T-helper 17 cell (primary cell): ENCODE data around the gene FERMT3. TPM values are rescaled to one million over a fixed set of nuclear protein-coding genes. Genes with fewer than 3 reads are reported as not detected.
A peak's percentile ranks its signal among the peaks of the same experiment; 100 is the strongest.
"Not testable (repeated sequence)": the region's sequence is repeated elsewhere in the genome, so short reads cannot be mapped to it uniquely, and the experiment has no call there.

Source experiments
- ATAC-seq: fragments of 150-1000 bp; cut with Tn5 transposase; 2 replicates; pipeline ENCODE4 v1.10.0; 2021; ENCODE audit warnings: mild to moderate bottlenecking, moderate library complexity
- DNase-seq, 3 donors: peaks; one replicate each; pipeline versions ENCODE4 v3.0.0 to v3.0.0-alpha.2; 2020 to 2021
- H3K9me3 ChIP-seq: one replicate; pipeline ENCODE4 v1.7.0; 2013; ENCODE audit warnings: low read length, mild to moderate bottlenecking; ENCODE audit not compliant: control insufficient read depth, poor library complexity, severe bottlenecking
- H3K27ac Mint-ChIP-seq: one replicate; pipeline ENCODE4 v1.8.0; 2022; ENCODE audit warnings: mild to moderate bottlenecking, moderate library complexity, mixed read lengths
- H3K27me3 Mint-ChIP-seq: one replicate; pipeline ENCODE4 v1.8.0; 2022; ENCODE audit warnings: mixed read lengths
- H3K36me3 Mint-ChIP-seq: one replicate; pipeline ENCODE4 v1.8.0; 2022; ENCODE audit warnings: low read depth, mixed read lengths
- H3K4me1 Mint-ChIP-seq: one replicate; pipeline ENCODE4 v1.8.0; 2022; ENCODE audit warnings: mild to moderate bottlenecking, mixed read lengths
- H3K4me3 Mint-ChIP-seq: one replicate; pipeline ENCODE4 v1.8.0; 2022; ENCODE audit warnings: mild to moderate bottlenecking, moderate library complexity, mixed read lengths
- total RNA-seq, 4 donors: library from RNA in 2 of 4; stranded (reverse) in 2 of 4; gene quantifications; one replicate each; pipeline ENCODE4 v1.2.3 and lab custom pipeline; 2022 to 2026

The FERMT3 gene
- total RNA-seq, 2 donors from 2014 or later, result 151 to 182 TPM

DNA sequence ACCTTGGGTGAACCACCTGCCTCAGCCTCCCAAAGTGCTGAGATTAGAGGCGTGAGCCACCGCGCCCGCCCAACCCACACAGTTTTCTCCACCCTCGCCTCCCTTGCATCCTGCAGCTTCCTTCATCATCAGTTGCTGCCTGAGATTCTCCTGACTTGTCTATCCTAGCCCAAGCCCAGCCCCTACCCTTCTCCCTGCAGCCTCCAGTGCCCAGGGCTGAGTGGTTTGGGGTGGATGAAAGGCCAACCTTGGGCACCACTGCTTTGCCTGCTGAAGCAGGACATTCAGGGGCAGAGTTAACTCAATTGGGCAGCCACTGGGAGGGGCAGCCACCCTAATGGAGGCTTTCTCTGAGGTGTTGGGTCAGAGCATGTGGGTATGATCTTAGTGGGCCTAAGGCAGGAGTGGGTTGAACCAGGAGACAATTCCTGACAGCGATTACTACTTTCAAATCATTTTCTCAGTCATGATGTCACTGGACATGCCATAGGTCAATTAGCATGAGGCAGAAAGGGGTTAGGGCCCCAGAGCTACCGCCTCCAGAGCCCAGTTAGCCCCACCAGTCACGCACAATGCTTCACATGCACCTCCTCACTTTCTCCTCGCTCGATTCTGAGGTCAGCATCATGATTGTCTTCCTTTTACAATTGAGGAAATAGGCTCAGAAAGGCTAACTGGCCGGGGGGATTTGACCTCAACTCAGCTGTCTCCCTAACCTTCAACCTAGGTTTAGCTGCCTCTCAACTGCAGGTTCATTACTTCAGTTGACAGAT lies 33.3 kb downstream of the FERMT3 start:
- ATAC-seq (no peak), DNase-seq (no peak)
- Mint-ChIP-seq H3K27ac (peak overlapping the region; percentile 98), H3K27me3 (no peaks in the 10 kb centered on the region), H3K36me3 (peaks cover 2% of the 10 kb centered on the region), H3K4me3 (peak overlapping the region; percentile 95), H3K4me1 (peaks cover 29% of the 10 kb centered on the region)
- H3K9me3 ChIP-seq, result no peaks in the 10 kb centered on the region

DNA sequence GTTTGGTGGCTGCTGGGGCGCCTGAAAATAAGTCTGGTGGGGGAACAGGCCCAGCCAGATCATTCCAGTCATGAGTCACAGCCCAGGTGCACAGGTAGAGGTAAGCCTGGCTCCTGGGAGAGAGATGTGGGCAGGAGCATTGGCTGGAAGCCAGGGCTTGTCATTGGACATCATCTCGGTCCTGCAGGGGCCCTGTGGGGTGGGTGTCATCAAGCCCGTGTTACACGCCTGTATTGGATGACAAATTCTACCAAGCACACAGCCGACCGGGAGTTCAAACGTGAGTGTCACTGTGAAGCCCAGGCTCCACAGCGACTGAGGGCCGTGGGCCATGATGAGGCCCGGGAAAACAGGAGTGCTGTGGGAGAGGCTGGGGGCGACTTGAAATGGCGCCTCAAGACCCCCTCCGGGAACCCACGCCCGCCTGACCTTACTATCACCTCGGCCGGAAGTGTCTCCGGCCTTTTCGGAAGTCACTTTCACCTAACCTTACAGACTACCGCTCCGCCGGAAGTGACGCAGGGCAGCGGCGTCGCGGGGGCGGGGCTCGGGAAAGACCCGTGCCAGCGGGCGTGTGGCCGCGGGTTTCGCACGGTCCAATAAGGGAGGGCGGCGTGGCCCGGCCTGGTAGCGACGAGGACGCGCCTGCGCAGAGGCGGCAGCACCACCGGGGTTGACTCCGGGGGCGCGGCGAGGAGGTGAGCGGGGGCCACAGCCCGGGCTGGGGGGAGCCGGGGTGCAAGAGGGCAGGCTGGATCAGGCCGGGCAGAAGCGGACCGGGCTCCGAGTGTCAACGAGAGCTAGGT lies 34.1 kb downstream of the FERMT3 start, which contains the start of gene FKBP2:
Gene FKBP2 (plus strand): TSS at position 661 of the 806 bp plus-strand sequence. CDS start 1,293 bp downstream, outside the sequence.
- Mint-ChIP-seq H3K4me1 (peaks cover 23% of the 10 kb centered on the region), H3K4me3 (peak within 1 kb of the TSS; percentile 95), H3K36me3 (peaks cover 2% of the 10 kb centered on the region), H3K27ac (peak within 1 kb of the TSS; percentile 98), H3K27me3 (no peaks in the 10 kb centered on the region)
- DNase-seq (peak; percentile 97 to 99 (median 98)), ATAC-seq (peak; percentile 75)
- no peaks in the 10 kb centered on the region for H3K9me3 ChIP-seq

DNA sequence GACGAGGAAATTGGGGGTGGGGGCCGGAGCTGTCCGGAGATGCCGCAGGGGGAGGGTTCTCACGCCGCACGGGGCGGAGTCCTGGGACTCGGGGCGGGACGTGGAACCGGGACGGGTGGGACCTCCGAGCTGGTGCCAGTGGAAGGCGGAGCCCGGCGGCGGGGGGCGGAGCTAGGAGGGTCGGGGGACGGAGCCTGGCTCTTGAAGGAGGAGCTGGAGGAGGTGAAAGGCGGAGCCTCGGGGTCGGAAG lies 34.6 kb downstream of the FERMT3 start:
- H3K9me3 ChIP-seq, result no peaks in the 10 kb centered on the region
- Mint-ChIP-seq H3K4me1 (peaks cover 26% of the 10 kb centered on the region), H3K27me3 (no peaks in the 10 kb centered on the region), H3K4me3 (peak overlapping the region; percentile 95), H3K36me3 (peaks cover 2% of the 10 kb centered on the region), H3K27ac (peak overlapping the region; percentile 98)
- DNase-seq (peak in 2 of 3 donors; percentile 100), ATAC-seq (peak; percentile 85)

DNA sequence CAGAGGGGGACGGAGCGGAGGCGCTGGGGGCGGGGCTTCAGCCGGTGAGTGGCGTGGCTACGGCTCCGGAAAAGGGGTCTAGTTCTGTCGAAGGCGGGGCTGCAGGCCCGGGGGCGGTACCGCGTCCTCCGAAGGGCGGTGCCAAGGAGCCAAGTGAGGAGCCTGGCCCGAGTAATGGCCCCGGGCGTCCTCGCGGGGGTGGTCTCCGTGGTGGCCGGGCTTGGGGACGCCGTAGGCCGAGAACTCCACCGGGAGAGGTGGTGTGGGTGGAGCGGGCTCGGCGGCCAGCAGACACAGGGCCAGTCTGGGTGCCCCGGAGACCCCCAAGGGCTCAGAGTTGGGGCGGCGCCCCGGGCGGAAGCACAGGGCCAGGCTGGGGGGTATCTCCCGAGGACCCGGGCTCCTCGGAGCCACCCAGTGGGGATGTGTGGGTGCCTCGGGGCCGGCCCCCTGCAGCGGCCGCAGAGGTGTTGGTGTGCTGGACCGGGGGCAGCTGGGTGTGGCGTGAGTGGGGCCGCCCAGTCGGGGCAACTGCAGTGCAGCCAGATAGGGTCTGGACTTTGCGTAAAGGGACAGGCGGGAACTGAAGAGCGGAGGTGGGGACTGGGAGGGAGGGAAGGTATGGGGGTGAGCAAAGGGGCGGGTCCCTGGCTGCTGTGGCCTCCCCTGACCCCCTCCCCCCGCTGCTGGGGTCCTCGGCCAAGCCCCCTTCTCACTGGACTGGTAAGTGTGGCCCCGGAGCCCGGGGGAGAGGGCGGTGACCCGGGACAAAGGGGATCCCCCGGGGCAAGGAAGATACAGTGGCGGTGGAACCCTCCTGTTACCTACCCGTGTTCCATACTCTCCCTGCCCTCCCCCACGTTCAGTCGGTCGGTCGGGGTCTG lies 35.2 kb downstream of the FERMT3 start:
- ATAC-seq (no peak), DNase-seq (peak in 2 of 3 donors; percentile 19 to 99)
- H3K4me3 Mint-ChIP-seq, result peak overlapping the region; percentile 95
- no peaks in the 10 kb centered on the region for H3K27me3 Mint-ChIP-seq
- H3K4me1 Mint-ChIP-seq, result peaks cover 26% of the 10 kb centered on the region
- peak overlapping the region; percentile 98 for H3K27ac Mint-ChIP-seq
- H3K9me3 ChIP-seq, result no peaks in the 10 kb centered on the region
- peaks cover 2% of the 10 kb centered on the region for H3K36me3 Mint-ChIP-seq

DNA sequence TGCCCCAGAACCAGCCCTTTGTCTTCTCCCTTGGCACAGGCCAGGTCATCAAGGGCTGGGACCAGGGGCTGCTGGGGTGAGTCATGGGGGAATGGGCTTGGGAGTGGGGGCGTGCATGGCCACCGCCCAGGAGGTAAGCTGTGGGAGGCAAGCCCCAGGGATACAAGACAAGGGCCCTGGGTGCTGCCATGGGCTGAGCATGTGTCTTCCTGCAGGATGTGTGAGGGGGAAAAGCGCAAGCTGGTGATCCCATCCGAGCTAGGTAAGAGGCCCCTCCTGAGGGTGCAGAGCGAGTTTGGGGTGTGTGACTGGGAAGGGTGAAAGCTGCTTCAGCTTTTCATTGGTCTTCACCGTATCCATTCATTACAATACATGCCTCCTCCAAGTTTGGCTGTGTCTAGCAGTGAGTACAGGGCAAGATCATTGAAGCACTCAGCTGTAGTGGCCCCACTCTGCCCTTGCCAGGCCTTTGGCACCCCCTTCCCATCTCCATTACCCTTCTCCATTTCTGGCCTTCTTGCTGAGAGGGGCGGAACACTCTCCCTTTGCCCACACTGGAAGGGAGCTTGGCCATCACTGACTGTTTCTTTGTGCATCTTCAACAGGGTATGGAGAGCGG lies 36.8 kb downstream of the FERMT3 start:
- DNase-seq (no peak), ATAC-seq (no peak)
- Mint-ChIP-seq H3K4me3 (peak overlapping the region; percentile 95), H3K27ac (peak overlapping the region; percentile 68), H3K27me3 (no peaks in the 10 kb centered on the region), H3K4me1 (peaks cover 23% of the 10 kb centered on the region), H3K36me3 (peaks cover 2% of the 10 kb centered on the region)
- no peaks in the 10 kb centered on the region for H3K9me3 ChIP-seq

DNA sequence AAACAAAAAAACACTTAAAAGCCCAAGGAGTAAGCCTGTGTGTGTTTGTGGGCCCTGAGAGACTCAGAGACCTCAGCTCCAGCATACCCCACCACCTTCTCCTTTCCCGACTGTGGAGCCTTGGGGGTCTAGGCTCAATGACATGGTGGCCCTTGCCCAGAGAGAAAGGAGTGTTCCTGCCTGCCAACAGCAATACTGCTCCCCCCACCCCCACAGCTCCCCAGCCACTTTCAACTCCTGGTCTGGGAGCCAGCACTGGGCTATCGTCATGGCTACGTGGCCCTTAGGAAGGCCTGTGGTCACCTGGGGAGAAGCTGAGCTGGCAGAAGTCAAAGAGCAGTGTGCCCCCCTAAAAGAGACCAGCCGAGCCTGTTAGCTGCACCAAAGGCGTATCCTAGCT lies 37.6 kb downstream of the FERMT3 start:
- ATAC-seq (no peak), DNase-seq (no peak)
- no peaks in the 10 kb centered on the region for H3K9me3 ChIP-seq
- peak overlapping the region; percentile 95 for H3K4me3 Mint-ChIP-seq
- H3K4me1 Mint-ChIP-seq, result peaks cover 23% of the 10 kb centered on the region
- H3K27ac Mint-ChIP-seq, result no peak overlapping the region
- H3K27me3 Mint-ChIP-seq, result no peaks in the 10 kb centered on the region
- peaks cover 2% of the 10 kb centered on the region for H3K36me3 Mint-ChIP-seq

DNA sequence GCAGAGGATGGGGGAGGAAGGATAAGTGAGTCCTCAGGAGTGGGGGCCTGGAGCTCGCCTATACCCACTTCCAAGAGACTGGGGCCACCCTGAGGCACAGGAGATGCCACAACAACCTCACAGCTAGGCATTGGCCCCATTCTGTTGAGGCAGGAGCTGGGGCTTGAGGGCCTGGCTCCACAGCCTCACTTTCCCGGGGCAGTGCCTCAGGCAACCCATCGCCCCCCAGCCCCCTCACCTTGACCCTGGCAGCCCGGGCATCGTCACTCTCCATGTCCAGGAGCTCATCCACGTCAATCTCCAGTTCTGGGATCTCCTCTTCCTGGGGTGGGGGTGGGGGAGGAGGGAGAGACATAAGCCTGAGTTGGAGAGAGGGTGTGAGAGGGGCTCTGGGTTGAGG lies 38.4 kb downstream of the FERMT3 start:
- peaks cover 2% of the 10 kb centered on the region for H3K36me3 Mint-ChIP-seq
- no peaks in the 10 kb centered on the region for H3K9me3 ChIP-seq
- peaks cover 26% of the 10 kb centered on the region for H3K4me1 Mint-ChIP-seq
- H3K4me3 Mint-ChIP-seq, result peak overlapping the region; percentile 93
- ATAC-seq (no peak), DNase-seq (no peak)
- no peaks in the 10 kb centered on the region for H3K27me3 Mint-ChIP-seq
- peak overlapping the region; percentile 86 for H3K27ac Mint-ChIP-seq

DNA sequence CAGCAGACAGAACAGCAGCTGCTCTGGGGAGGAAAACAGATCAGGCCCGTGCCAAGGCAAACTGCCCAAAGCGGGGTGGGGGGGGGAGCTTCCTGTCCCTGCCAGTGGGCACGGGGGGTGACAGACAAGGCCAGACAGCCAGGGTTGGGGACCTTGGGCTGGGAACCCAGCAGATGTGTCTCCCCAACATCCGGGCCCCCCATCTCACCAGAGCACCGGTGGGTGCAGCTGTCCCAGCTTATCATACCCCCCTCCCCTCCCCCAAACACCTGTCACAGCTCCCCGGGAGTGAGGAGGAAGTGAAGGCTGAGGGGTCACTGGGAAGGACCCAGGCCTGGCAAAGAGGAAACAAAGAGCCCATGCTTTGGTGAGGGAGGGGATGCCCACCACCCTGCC lies 38.9 kb downstream of the FERMT3 start:
- Mint-ChIP-seq H3K36me3 (peaks cover 2% of the 10 kb centered on the region), H3K4me1 (peaks cover 23% of the 10 kb centered on the region), H3K27me3 (no peaks in the 10 kb centered on the region), H3K4me3 (peak overlapping the region; percentile 93), H3K27ac (peak overlapping the region; percentile 86)
- H3K9me3 ChIP-seq, result no peaks in the 10 kb centered on the region
- DNase-seq (peak in 1 of 3 donors; percentile 26), ATAC-seq (no peak)

DNA sequence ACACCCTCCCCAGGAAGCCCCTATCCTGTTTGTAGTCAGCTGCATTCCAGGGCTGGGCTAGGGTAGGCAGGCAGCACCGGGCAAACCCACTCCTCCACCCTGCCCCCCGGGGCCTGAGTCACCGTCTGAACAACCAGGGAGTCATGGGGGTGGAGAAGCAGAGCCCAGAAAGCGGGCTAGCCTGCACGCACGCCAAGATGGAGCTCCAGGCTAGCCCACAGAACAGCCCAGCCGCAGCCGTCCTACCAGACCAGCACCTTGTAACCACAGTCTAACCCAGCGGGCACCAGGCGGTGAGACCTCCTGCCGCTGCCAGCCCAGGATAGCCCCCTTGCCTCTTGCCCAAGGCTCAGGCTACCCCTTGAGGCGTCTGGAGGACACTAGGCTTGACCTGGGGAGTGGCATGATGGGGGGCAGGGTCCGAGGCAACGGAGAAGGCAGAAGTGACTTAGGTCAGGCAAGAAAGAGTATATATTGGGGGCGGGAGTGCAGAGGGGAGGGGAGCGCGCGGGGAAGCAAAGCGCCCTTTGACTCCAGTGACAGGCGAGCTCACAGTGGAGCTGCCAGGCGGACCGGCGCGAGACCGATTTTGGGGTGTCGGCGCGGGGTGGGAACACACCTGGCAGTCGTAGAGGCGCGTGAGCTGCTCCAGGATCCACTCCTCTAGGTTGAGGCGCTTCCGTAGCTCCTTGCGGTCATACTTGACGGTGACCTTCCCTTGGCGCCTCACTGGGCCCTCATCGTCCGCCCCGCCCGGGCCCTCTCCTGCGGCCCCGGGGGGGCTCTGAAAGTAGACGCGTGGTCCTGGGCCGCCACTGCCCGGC lies 39.5 kb downstream of the FERMT3 start:
- H3K4me1 Mint-ChIP-seq, result peaks cover 22% of the 10 kb centered on the region
- peak overlapping the region; percentile 93 for H3K4me3 Mint-ChIP-seq
- ATAC-seq (no peak), DNase-seq (peak; percentile 32 to 62 (median 38))
- H3K27ac Mint-ChIP-seq, result peak overlapping the region; percentile 86
- no peaks in the 10 kb centered on the region for H3K27me3 Mint-ChIP-seq
- H3K36me3 Mint-ChIP-seq, result peaks cover 2% of the 10 kb centered on the region
- H3K9me3 ChIP-seq, result no peaks in the 10 kb centered on the region

DNA sequence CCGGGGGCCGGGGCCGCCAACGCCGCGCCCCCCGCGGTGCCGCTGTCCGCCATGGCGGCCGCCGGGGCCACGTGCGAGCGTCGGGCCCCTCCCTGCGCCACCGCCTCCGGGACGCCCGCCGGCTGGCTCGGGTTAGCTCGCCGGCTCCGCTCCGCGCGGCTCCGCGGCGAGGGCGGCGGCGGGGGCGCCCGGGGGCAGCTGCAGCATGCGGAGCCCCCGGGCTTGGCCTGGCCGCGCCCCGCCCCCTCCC lies 40.0 kb downstream of the FERMT3 start:
- Mint-ChIP-seq H3K4me1 (peaks cover 20% of the 10 kb centered on the region), H3K4me3 (peak overlapping the region; percentile 94)
- DNase-seq, result not testable (repeated sequence)

DNA sequence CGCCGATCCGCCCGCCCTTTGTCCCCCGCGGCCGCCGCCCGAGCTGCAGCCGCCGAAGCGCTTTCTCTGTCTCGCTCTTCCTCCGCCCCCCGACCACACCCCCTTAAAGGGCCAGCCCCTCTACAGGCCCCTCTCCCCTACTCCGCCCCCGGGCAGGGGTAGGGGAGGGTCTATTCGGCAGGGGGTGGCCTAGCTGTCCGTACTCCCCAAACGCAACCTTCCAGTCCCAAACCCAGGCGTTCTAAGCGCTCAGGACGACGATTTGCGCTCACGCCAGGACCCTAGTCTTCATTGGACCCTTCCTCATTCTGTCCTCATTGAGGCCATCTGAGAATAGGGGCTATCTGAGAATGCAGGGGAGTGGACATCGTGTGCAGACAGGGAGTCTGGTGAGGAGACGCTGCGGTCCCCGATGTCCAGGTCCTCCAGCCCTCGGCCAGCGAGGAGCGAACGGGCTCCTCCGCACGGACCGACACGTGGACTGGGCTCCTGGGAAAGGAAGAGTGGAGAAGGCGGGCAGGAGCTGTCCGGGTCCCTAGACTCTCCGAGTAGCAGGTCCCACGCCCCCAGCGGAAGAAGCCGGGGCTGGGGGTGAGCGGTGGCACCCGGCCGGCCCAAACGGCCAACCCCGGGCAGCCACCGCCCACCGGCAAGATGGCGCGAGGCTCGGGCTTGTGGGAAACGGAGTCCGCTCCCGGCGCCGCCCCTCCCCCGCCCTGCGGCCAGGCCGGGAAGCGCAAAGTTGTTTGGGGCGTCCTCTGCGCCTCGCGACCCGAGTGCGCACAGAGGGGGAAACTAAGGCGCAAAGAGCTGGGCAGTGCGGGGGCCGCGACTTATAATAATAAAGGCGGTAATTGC lies 40.6 kb downstream of the FERMT3 start, which contains the start of gene PPP1R14B:
Gene PPP1R14B (minus strand): TSS at position 73 of the 858 bp plus-strand sequence. CDS start 270 bp downstream, outside the sequence.
- Mint-ChIP-seq H3K4me1 (peaks cover 23% of the 10 kb centered on the region), H3K4me3 (peak within 1 kb of the TSS; percentile 94), H3K27me3 (no peaks in the 10 kb centered on the region), H3K27ac (peak within 1 kb of the TSS; percentile 86), H3K36me3 (no peaks in the 10 kb centered on the region)
- no peaks in the 10 kb centered on the region for H3K9me3 ChIP-seq
- peak; percentile 72 for ATAC-seq
- DNase-seq, result peak; percentile 59 to 78 (median 76)

More for the DNA sequence above, 40.0 kb downstream of the FERMT3 start:
- H3K9me3 ChIP-seq, H3K36me3 Mint-ChIP-seq, H3K27me3 Mint-ChIP-seq: not testable (repeated sequence)
- H3K27ac Mint-ChIP-seq, result peak overlapping the region; percentile 86
- ATAC-seq, result peak; percentile 32
